Jurkat, Clone E6-1 (cell line): Measurements from ENCODE around the gene ACSS1. TPM values are rescaled to one million over a fixed set of nuclear protein-coding genes. Genes with fewer than 3 reads are reported as not detected.

Source experiments
- DNase-seq: peaks from one replicate; pipeline ENCODE4 v3.0.0-alpha.2; 2011; ENCODE audit warnings: low read depth, low spot score
- H3K4me3 ChIP-seq: 2 replicates; pipeline ENCODE4 v1.5.1; 2011; ENCODE audit warnings: mild to moderate bottlenecking, low read length, control low read depth, moderate library complexity
- polyA plus RNA-seq: library from polyadenylated mRNA; unstranded; fragments of >200 nt; gene quantifications from one replicate; pipeline ENCODE4 v1.2.1, GENCODE V29; 2012; ENCODE audit warnings: missing spikeins; ENCODE audit not compliant: insufficient read length, insufficient read depth

The ACSS1 gene
- polyA plus RNA-seq: 53.8 TPM

GRCh38 chr20:25058051-25058846 lies at the start of gene ACSS1:
Gene ACSS1 (minus strand): TSS chr20:25058139. CDS start chr20:25058102, 37 bp downstream.
- H3K4me3 ChIP-seq: peak within 1 kb of the TSS; percentile 79
- peak; percentile 85 for DNase-seq

DNA sequence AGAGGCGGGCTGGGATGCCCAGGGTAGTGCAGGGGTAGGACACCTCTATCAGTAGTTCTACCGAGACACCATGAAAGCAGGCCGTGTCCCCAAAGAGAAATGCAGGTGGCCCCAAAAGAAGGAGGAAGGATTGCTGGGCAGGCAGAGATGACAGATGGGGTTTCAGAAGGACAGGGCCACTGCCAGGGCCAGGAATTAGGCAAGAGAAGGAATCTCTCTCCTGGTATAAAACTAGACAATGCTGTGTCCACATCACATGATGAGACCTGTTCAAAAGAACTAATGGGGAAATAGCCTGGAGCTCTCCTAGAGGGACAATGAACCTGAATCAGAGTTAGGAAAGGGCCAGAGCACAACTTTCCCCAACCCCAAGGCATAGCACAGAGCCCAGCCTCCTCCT lies 45.6 kb upstream of the ACSS1 start:
- no peak overlapping the region for H3K4me3 ChIP-seq

DNA sequence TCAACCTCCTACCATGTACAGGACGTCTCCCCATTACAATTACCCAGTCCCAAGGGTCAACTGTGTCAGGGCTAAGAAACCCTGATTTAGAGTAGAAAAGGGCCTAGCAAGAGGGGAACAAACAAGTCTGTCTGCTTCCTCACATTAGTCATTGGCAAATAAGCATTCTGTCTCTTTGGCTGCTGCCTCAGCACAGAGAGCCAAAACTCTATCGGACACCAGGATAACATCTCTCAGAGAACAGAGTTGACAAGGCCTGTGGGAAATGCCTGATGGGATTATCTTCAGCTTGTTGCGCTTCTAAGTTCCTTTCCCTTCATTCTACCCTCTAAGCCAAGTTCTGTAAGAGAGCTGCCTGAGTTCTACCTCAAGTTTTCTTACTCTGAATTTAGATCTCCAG lies 43.0 kb upstream of the ACSS1 start:
- DNase-seq: no peak
- H3K4me3 ChIP-seq: no peak overlapping the region

More for the DNA sequence above, 45.6 kb upstream of the ACSS1 start:
- DNase-seq: no peak

- no peak overlapping the region for H3K4me3 ChIP-seq
- no peak for DNase-seq
Observed at GRCh38 chr20:25099601-25100140, 41.7 kb upstream of the ACSS1 start.

- DNase-seq: no peak
- no peak overlapping the region for H3K4me3 ChIP-seq
Observed at GRCh38 chr20:25097498-25097897, 39.6 kb upstream of the ACSS1 start.

DNA sequence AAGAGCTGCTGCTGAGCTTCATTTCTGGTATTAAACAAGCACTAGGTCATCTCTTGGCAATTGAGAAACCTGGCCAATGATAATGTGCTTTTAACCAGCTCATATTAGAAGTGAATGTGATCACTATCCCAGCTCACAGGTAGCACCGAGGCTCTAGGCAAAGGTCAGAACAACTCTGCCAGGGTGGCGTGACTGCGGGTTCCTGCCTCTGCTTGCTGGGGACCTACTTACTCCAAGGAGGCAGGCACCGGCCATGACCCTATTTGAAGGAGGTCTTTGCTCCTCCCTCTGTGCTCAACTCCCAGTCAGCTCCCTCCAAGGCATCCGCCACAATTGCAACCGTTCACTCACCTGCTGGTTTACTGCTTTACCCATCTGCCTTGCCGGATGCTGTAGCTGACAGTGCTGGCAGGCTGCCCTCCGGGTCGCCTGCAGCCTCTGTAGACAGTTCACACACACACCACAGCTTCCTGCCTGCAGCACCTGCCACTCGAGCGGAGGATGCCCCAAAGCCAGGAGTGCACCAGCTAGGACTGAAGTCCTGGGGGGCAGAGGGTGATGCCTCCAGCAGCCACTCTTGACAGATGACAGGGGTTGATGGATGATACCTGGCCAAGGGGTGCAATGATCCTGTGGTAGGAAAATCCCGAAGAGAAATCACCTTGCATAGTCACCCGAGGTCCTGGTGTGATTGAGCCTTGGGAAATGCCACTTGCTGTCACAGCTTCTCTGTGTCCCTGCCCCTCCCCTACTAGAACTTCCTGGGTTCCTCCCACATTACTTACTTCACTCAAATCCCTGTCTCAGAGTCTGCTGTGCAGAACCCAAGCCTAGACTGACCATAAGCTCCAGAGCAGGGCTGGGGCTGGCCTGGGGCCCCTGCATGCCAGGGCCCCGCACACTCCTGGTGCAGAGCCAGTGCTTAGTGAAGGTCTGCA lies 32.8 kb upstream of the ACSS1 start:
- H3K4me3 ChIP-seq: peak overlapping the region; percentile 38
- DNase-seq: peak; percentile 100

GRCh38 chr20:25089662-25090061 lies 31.7 kb upstream of the ACSS1 start:
- no peak for DNase-seq
- H3K4me3 ChIP-seq: no peak overlapping the region

GRCh38 chr20:25089096-25089495 lies 31.2 kb upstream of the ACSS1 start:
- no peak for DNase-seq
- no peak overlapping the region for H3K4me3 ChIP-seq

DNA sequence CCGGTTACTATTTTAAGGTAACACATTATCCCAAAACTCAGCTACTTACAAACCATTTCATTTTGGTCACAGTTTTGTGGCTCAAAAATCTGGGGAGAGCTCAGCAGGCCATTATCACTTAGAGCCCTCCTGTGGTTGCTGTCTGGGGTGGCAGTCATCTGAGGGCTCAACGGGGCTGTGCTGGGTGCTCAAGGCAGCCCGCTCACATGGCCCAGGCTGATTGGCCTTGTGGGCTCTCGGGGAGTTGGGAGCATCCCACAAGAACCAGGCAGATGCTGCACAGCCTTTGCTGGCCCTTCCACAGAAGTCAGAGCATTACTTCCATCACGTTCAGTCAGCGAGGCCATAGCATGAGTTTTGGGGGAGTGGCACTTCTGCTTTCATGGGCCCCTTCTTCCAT lies 30.3 kb upstream of the ACSS1 start:
- no peak overlapping the region for H3K4me3 ChIP-seq
- DNase-seq: no peak

GRCh38 chr20:25087186-25087929 lies 29.4 kb upstream of the ACSS1 start:
- H3K4me3 ChIP-seq: no peak overlapping the region
- DNase-seq: no peak

- no peak for DNase-seq
- no peak overlapping the region for H3K4me3 ChIP-seq
Observed at GRCh38 chr20:25085756-25086495, 28.0 kb upstream of the ACSS1 start.

DNA sequence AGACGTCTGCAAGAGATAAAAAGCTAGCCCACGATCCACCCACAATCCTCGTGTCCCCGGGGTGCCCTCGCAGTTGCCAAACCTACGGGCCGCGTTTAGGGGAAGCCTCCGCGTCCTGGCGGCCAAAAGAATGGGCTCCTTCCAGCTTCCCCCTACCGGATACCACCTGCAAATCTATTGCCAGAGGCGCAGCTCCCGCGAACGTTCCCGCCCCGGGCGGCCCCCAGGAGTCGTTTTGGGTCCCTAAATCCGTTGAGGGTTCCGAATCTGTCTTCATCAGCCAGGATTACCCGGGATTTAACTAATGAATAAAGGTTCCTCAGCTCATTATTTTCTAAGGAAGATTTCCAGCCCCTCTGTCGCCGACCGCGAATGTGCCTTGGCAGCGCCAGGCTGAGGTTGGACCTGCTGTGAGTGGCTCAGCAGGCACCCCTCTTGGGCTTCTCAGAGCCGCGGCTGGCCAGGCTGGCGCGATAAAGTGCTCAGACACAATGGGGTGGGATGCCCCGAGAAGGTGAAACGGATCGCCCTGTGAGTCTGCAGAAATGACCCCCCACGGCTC lies 26.8 kb upstream of the ACSS1 start:
- no peak for DNase-seq
- no peak overlapping the region for H3K4me3 ChIP-seq

GRCh38 chr20:25083773-25084625 lies 26.1 kb upstream of the ACSS1 start:
- DNase-seq: no peak

GRCh38 chr20:25083141-25083772 lies 25.3 kb upstream of the ACSS1 start:
- no peak for DNase-seq
- no peak overlapping the region for H3K4me3 ChIP-seq

More at GRCh38 chr20:25083773-25084625, 26.1 kb upstream of the ACSS1 start:
- no peak overlapping the region for H3K4me3 ChIP-seq

- DNase-seq: no peak
Observed at GRCh38 chr20:25082498-25082873, 24.5 kb upstream of the ACSS1 start.

DNA sequence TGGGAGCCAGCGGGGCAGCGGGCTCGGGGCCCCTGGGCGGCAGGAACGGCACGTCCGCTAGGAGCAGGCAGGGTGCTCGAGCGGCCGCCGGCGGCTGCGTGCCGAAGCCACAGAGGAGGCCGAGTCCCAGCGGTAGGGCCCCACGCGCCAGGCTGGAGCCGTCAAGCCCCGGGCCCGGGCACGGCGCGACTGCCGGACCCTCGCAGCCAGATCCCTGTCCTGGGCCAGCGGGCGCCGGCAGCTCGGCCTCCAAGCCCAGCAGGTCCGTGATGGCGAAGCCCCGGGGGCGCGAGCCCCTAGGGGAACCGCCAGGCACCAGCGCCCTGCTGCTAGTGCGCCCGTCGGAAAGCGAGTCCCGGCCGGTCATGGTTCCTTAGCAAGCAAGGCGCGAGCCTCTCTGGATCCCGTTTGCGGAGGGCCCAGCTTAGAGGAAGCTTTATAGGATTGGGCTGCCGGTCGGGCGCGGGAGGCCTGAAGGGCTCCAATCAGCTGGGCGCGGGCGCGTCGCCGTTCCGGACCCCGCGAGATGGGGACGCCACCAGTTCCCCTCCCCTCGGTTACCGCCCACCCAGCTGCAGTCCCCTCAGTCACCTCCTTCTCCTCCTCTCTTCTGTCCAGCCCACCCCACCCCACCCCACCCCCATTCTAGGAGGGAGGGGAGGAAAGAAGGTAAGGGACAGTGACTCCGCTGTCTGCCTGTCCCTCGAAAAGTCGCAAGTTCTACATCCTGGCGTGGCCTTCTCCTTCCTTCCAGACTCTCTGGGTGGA lies 24.0 kb upstream of the ACSS1 start, which contains the start of gene VSX1:
TSS of gene VSX1 (minus strand) at position 412 of the 768 bp plus-strand sequence. CDS start at position 367, 45 bp downstream.
- no peak within 1 kb of the TSS for H3K4me3 ChIP-seq
- DNase-seq: no peak

More at GRCh38 chr20:25082498-25082873, 24.5 kb upstream of the ACSS1 start:
- H3K4me3 ChIP-seq: no peak overlapping the region
